ENCODE results near the gene DNER. TPM values are rescaled to one million over a fixed set of nuclear protein-coding genes. Genes with fewer than 3 reads are reported as not detected.

The DNER gene
- not detected for total RNA-seq

DNA sequence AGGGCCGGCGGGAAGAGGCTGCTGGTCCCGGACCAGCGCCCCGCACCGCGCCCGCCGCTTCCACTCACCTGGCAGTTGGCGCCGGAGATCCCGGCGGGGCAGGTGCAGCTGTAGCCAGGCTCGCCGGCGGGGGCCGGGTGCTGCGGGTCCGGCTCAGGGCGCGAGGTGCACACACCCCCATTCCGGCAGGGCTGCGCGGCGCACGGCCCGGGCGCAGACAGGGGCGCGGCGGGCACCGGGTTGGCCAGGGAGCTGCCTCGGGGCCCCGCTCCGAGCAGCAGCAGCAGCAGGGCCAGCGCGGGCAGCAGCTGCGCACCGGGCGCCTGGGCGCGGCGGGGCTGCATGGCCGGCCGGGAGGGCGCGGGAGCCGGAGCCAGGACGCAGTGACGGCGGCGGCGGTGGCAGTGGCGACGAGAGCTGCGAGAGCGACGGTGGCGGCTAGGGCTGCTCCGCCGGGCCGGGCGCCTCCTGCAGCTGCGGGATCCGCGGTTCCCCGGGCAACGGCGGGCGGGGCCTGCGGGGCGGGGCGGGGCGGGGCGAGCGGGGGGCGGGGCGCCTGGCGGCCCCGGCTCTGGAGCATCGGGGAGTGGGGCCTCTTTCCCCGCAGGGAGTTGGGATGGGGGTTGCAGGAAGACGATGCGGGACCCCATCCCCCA is at the start of gene DNER:
DNER (minus strand) TSS at position 476 of the 656 bp plus-strand sequence; CDS start at position 344, 132 bp downstream.

Other genes starting within 250 kb of the DNER start
- 100 to 1,000 TPM; 184 to 203 TPM for gene TRIP12, start 207.5 kb upstream of the DNER start, total RNA-seq
- under 1 TPM; 0.50 to 0.87 TPM for gene FBXO36, start 207.9 kb upstream of the DNER start, total RNA-seq

Measured in activated naive CD4-positive, alpha-beta T cell treated with anti-CD3 and anti-CD28 coated beads, Interleukin-2, amount 10 ng/mL, durations not matched to agents 5 hours and 36 hours (primary cell).